Ovary (tissue), 9 donors: ENCODE results near the gene MPDU1. TPM values are rescaled to one million over a fixed set of nuclear protein-coding genes. Genes with fewer than 3 reads are reported as not detected.

Experiments used
- DNase-seq, 5 donors: peaks; one replicate each; pipeline ENCODE4 v3.0.0-alpha.2; 2019 to 2020
- H3K27ac ChIP-seq, 2 donors: fragments of 200-600 bp; one replicate each; pipeline versions ENCODE4 v1.5.1 to v1.8.0; 2019 to 2022
- H3K27me3 ChIP-seq: fragments of 200-600 bp; one replicate; pipeline ENCODE4 v1.8.0; 2022
- H3K36me3 ChIP-seq: fragments of 200-600 bp; sonication (generic); one replicate; pipeline ENCODE4 v1.5.1; 2019
- H3K4me1 ChIP-seq: one replicate; pipeline ENCODE4 v1.8.1; 2013; ENCODE audit warnings: mild to moderate bottlenecking, moderate library complexity; ENCODE audit not compliant: insufficient read depth
- H3K4me3 ChIP-seq: fragments of 200-600 bp; sonication (generic); one replicate; pipeline ENCODE4 v1.5.1; 2017
- H3K9me3 ChIP-seq, 2 donors: fragments of 200-600 bp in 1 of 2; sonication (generic) in 1 of 2; one replicate each; pipeline versions ENCODE4 v1.5.1 to v1.8.1; 2013 to 2019; ENCODE audit warnings: mild to moderate bottlenecking in 1 of 2, moderate library complexity in 1 of 2
- EP300 ChIP-seq: sonication (generic); formaldehyde crosslinking; IDR thresholded peaks from one replicate; pipeline ENCODE4 v1.6.1; 2017; ENCODE audit warnings: antibody characterized with exemption
- POLR2A ChIP-seq: fragments of 450-650 bp; IDR thresholded peaks from one replicate; pipeline ENCODE4 v1.6.1; 2017; ENCODE audit warnings: antibody characterized with exemption, mild to moderate bottlenecking, moderate library complexity
- WGBS, 3 donors: extraction: QIAGEN DNeasy Blood & Tissue Kit in 1 of 3; methylation state at CpG; one replicate each; pipeline versions ENCODE4 v1.1.5 to v1.1.7; 2013 to 2017; 5-methylcytosine and 5-hydroxymethylcytosine counted together
- intact Hi-C, 4 donors: fragments of 100-400 bp; cut with DNase I; formaldehyde crosslinking; loops; one replicate each; pipeline versions ENCODE4 v1.11.0 to v1.15.1; 2022 to 2023
- polyA plus RNA-seq, 2 donors: library from polyadenylated mRNA; stranded (reverse); fragments of 200-250 nt in 1 of 2; fragments of 350-450 nt in 1 of 2; fragmentation: Illumina TruSeq in 1 of 2; extraction: RNeasy Lipid Tissue Mini Kit (QIAGEN cat#74804) in 1 of 2; gene quantifications; one replicate each; pipeline ENCODE4 v1.2.3, GENCODE V29; 2013 to 2014
- total RNA-seq, 7 donors: library from RNA; depleted of rRNA in 2 of 7; stranded (reverse); fragments of >200 nt in 2 of 7; fragmentation: NEBNext Ultra II Directional in 3 of 7; extraction: Animal tissue kit (Norgen Biotek cat#: 25700) in 3 of 7; gene quantifications; one replicate each; pipeline versions ENCODE4 v1.1.0 to v1.2.4, GENCODE V29; 2016 to 2023
- TF ChIP-seq, protein P1 (sequence below), 3 donors: fragments of 450-650 bp in 2 of 3; fragments of 200-600 bp in 1 of 3; IDR thresholded peaks; one replicate each; pipeline versions ENCODE4 v1.5.1 to v1.8.0; 2016 to 2022; ENCODE audit warnings: antibody characterized with exemption in 3 of 3, mild to moderate bottlenecking in 1 of 3
- donor health status: DM: no; HTN: no; CAD: no; lungs with moderate emphysema.
- donor health status: DM: no; HTN: no; CAD: no.
- donor health status: Bipolar disorder and iron deficiency.
- donor health status: DM: yes; HTN: yes; CAD: no.
- donor health status: DM: no; HTN: no; CAD: no.
- donor health status: DM: yes; HTN: yes; CAD: no.

Gene MPDU1
- total and polyA plus RNA-seq, 9 donors: 13.0 to 87.9 (median 21.0) TPM

DNA sequence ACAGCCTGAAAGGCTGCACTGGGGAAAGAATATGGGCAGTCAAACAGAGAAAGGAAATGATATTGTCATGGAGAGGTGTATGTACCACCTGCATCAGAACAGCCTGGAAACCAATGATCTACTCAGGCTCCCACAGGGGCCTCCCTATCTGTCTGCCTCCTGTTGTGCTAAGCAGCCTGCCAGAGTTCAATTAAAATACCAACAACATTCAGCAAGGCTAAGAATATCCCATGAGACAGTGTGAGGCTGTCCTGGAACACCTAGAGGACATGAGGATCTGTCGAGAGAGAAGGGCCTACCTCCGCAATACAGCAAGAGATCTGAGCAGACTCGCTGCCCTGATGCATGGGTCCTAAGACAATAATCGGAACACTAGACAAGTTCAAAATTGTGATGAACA, 22.6 kb downstream of the MPDU1 start:
- no peak for TF ChIP-seq POLR2A
- TF ChIP-seq, protein P1, sequence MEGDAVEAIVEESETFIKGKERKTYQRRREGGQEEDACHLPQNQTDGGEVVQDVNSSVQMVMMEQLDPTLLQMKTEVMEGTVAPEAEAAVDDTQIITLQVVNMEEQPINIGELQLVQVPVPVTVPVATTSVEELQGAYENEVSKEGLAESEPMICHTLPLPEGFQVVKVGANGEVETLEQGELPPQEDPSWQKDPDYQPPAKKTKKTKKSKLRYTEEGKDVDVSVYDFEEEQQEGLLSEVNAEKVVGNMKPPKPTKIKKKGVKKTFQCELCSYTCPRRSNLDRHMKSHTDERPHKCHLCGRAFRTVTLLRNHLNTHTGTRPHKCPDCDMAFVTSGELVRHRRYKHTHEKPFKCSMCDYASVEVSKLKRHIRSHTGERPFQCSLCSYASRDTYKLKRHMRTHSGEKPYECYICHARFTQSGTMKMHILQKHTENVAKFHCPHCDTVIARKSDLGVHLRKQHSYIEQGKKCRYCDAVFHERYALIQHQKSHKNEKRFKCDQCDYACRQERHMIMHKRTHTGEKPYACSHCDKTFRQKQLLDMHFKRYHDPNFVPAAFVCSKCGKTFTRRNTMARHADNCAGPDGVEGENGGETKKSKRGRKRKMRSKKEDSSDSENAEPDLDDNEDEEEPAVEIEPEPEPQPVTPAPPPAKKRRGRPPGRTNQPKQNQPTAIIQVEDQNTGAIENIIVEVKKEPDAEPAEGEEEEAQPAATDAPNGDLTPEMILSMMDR (IDR thresholded peaks at IDR 0.05): no peak
- TF ChIP-seq EP300: no peak
- Histone ChIP-seq H3K36me3 (no peaks in the 10 kb centered on the region), H3K4me3 (no peak overlapping the region), H3K27ac (no peak overlapping the region), H3K4me1 (peaks cover 2% of the 10 kb centered on the region), H3K27me3 (no peaks in the 10 kb centered on the region), H3K9me3 (no peaks in the 10 kb centered on the region)
- WGBS, 3 donors: 93 to 95% (median 93%) methylated on average over 4 of the region's 4 CpGs
- intact Hi-C loops: no loop called here
- DNase-seq: no peak

DNA sequence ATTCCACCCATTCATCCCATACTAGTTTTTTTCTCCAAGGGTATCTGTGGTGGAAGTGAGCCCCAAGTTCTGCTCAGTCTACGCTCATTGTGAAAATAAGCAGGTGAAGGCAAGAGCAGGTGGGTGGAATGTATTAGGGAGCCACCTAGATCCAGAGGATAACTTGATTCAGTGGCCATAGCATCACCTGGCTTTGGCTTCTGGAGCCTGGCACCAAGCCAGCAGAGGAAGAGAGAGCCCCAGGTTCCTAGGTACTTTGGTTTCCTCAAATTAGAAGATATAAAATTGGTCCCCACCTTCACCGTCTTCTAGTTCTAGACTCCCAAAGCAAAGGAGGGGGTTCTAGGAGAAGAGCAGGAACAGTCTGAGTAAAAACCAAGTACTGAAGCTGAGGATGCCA, 27.0 kb downstream of the MPDU1 start:
- WGBS, 3 donors: 98 to 100% (median 99%) methylated on average over 2 of the region's 2 CpGs
- Histone ChIP-seq H3K27me3 (no peaks in the 10 kb centered on the region), H3K27ac (no peak overlapping the region), H3K4me1 (peaks cover 15% of the 10 kb centered on the region), H3K9me3 (no peaks in the 10 kb centered on the region), H3K36me3 (no peaks in the 10 kb centered on the region), H3K4me3 (no peak overlapping the region)
- intact Hi-C loops: no loop called here
- no peak for TF ChIP-seq EP300
- TF ChIP-seq, protein P1 (IDR thresholded peaks at IDR 0.05): no peak
- TF ChIP-seq POLR2A: no peak
- DNase-seq: no peak

DNA sequence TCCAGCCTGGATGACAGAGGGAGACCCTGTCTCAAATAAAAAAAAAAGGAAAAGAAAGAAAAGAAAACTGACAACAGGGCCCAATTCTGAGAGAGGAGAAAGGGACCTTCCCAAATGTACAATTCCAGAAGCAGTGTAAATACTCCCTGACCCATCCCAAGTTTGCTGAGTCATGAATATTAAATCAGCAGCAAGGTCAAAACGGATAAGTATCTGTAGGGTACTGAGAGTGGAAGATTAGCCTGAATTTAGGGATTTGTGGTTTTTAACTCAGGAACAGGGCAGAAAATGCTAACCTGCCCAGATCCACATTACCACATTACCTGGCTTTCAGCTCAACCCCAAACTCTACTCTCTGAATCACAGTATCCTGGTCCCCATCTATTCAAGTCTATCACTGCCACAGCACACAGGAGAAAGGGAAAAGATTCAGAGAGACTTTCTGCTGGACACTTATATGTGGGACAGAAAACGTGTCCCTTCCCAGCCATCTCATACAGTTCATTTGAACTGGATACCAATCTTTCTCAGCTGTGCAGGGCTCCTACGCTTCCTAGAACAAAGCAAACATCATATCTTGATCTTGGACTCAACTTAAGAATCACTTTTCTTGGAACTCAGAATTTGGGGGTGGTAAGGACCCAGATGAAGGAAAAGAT, 28.1 kb downstream of the MPDU1 start:
- Histone ChIP-seq H3K9me3 (no peaks in the 10 kb centered on the region), H3K27ac (no peak overlapping the region), H3K27me3 (no peaks in the 10 kb centered on the region), H3K4me1 (peaks cover 15% of the 10 kb centered on the region), H3K4me3 (no peak overlapping the region), H3K36me3 (no peaks in the 10 kb centered on the region)
- intact Hi-C loops: no loop called here
- TF ChIP-seq, protein P1 (IDR thresholded peaks at IDR 0.05): no peak
- no peak for DNase-seq
- 37 to 57% (median 53%) methylated on average over 3 of the region's 3 CpGs for WGBS, 3 donors

DNA sequence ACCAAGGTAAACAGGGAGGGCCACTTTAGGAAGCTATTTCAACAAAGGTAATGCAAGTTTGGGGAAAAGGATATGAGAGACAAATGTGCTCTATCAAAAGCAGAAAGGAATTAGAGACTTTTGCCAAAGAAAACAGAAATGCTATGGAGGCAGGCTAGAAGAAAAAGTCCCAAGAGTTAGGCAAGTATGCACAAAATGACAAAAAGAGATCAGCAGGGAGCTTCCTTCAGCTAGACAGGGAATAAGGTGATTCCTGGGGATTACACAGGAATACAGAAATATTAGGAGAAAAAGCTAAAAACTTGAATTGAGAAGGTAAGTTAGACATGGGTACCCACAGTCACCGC, 28.6 kb downstream of the MPDU1 start:
- H3K27ac ChIP-seq: no peak overlapping the region
- DNase-seq: no peak
- TF ChIP-seq EP300 (no peak), POLR2A (no peak)
- TF ChIP-seq, protein P1 (IDR thresholded peaks at IDR 0.05): no peak
- WGBS, 3 donors: 93 to 96% (median 93%) methylated on average over 1 of the region's 1 CpG
- no peak overlapping the region for H3K4me3 ChIP-seq
- H3K36me3 ChIP-seq: no peaks in the 10 kb centered on the region
- intact Hi-C loops: no loop called here
- H3K4me1 ChIP-seq: peaks cover 15% of the 10 kb centered on the region
- H3K27me3 ChIP-seq: no peaks in the 10 kb centered on the region
- no peaks in the 10 kb centered on the region for H3K9me3 ChIP-seq
